Measurements from ENCODE around the gene RHOJ.

GRCh38 chr14:63262446-63262845 is 58.2 kb downstream of the RHOJ start:
- TF ChIP-seq CTCF (CRISPR knock-in tag; IDR thresholded peaks at IDR 0.05): no peak
- TF ChIP-seq CHCHD3 (CRISPR knock-in tag; IDR thresholded peaks at IDR 0.05): no peak
